Measurements from ENCODE around the gene TRPC4. TPM values are rescaled to one million over a fixed set of nuclear protein-coding genes. Genes with fewer than 3 reads are reported as not detected.

Gene TRPC4
- total RNA-seq, 2 experiments from 2014 or later, result not detected

DNA sequence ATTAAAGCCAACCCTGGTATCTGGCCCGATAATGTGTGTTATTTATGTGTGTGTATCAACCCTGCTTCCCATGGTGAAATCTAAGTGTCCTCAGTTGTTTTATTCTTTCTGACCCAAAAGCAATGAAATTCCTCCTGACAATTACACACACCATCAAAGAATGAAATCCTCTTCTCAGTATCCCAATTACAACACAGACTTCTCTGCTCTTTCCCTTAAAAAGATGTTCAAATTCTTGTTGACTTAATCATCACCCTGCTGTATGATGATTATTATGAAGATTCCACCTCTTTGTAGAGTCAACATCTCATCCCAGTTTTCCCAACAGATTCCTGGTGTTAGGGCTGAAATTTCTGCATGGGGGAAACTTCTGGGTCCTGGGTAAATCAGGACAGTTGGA is 8.9 kb upstream of the TRPC4 start:
- ChIA-PET POLR2A (no interaction called here), CTCF (interaction anchor here (0.7 kb wide), 1 partner anchor 1826 kb away, joined by 3 read pairs; no protein-coding TSS in a partner anchor)
- intact Hi-C loops (cut with micrococcal nuclease), result no loop called here
- ATAC-seq, result no peak
- no peaks in the 10 kb centered on the region for H3K36me3 Mint-ChIP-seq (ENCODE audit: low read depth)
- TF ChIP-seq, protein P1, sequence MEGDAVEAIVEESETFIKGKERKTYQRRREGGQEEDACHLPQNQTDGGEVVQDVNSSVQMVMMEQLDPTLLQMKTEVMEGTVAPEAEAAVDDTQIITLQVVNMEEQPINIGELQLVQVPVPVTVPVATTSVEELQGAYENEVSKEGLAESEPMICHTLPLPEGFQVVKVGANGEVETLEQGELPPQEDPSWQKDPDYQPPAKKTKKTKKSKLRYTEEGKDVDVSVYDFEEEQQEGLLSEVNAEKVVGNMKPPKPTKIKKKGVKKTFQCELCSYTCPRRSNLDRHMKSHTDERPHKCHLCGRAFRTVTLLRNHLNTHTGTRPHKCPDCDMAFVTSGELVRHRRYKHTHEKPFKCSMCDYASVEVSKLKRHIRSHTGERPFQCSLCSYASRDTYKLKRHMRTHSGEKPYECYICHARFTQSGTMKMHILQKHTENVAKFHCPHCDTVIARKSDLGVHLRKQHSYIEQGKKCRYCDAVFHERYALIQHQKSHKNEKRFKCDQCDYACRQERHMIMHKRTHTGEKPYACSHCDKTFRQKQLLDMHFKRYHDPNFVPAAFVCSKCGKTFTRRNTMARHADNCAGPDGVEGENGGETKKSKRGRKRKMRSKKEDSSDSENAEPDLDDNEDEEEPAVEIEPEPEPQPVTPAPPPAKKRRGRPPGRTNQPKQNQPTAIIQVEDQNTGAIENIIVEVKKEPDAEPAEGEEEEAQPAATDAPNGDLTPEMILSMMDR (IDR thresholded peaks at IDR 0.05), result no peak
- H3K4me1 Mint-ChIP-seq (ENCODE audit: low read depth), result no peaks in the 10 kb centered on the region
- H3K4me3 Mint-ChIP-seq, result no peak overlapping the region
- no peaks in the 10 kb centered on the region for H3K27me3 Mint-ChIP-seq
- H3K9me3 Mint-ChIP-seq, result no peaks in the 10 kb centered on the region
- H3K27ac Mint-ChIP-seq, result no peak overlapping the region
- DNase-seq, result no peak

DNA sequence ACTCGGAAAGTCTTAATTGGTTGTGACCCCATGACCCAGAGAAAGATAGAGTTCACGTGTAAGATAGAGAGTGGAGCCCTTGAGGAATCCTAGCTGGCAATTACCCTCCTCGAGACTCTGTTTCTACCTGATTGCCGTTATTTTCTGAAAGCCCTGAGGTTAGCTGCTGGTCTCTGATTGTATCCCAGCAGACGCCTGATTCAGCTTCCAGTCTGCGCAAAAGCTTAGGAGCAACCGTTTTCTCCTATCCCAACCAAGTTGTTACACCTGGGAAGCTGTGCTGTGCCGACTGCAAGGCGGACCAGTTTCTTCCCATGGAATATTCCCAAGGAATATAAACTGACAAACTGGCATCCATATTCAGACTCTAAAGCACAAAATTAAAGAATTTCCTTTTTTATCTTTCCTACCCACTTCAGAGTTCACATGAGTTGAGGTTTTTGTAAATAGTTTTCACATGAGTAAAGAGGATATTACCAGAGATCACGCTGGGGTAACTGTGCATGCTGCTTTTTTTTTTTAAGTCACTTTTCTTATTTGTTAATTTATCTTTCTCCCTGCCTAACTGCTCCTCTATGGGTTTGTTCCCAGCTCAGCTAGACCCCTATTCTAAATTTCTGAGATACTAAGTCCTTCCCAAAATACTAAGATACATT is 1.5 kb upstream of the TRPC4 start:
- Mint-ChIP-seq H3K27ac (no peak overlapping the region), H3K4me3 (no peak overlapping the region), H3K9me3 (no peaks in the 10 kb centered on the region), H3K36me3 (ENCODE audit: low read depth) (no peaks in the 10 kb centered on the region), H3K4me1 (ENCODE audit: low read depth) (no peaks in the 10 kb centered on the region), H3K27me3 (peaks cover 21% of the 10 kb centered on the region)
- CTCF ChIA-PET, result no interaction called here
- ATAC-seq (no peak), DNase-seq (no peak)
- POLR2A ChIA-PET, result no interaction called here
- TF ChIP-seq, protein P1 (IDR thresholded peaks at IDR 0.05), result no peak
- intact Hi-C loops (cut with micrococcal nuclease), result no loop called here

DNA sequence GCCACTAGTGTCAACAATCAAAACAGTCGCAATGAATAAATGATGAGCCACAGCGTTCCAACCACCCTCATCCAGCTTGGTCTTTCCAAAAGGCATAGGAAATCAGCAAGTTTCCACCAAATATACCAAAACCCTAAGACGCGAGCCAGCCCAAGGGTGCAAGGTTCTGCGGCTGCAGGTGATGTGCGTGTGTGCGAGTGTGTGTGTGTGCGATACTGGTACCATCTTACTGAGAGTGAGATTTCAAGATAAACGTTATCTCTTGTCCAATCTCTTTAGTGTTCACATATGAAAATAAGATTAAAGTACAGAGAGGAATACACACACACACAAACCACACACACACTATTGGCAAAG is 895 bp upstream of the TRPC4 start:
- Mint-ChIP-seq H3K9me3 (no peaks in the 10 kb centered on the region), H3K27ac (no peak overlapping the region), H3K4me3 (no peak overlapping the region), H3K4me1 (ENCODE audit: low read depth) (no peaks in the 10 kb centered on the region), H3K36me3 (ENCODE audit: low read depth) (no peaks in the 10 kb centered on the region), H3K27me3 (peaks cover 21% of the 10 kb centered on the region)
- DNase-seq (no peak), ATAC-seq (no peak)
- TF ChIP-seq, protein P1 (IDR thresholded peaks at IDR 0.05), result no peak
- CTCF ChIA-PET, result no interaction called here
- intact Hi-C loops (cut with micrococcal nuclease), result no loop called here
- POLR2A ChIA-PET, result no interaction called here

GRCh38 chr13:37869506-37869755 is 141 bp downstream of the TRPC4 start:
- ChIA-PET POLR2A (interaction anchor here (0.6 kb wide), 2 partner anchors 12 to 25 kb away, joined by 3 read pairs; no protein-coding TSS in a partner anchor), CTCF (interaction anchor here (0.9 kb wide), 1 partner anchor 755 kb away, joined by 3 read pairs; no protein-coding TSS in a partner anchor)
- DNase-seq (no peak), ATAC-seq (no peak)
- intact Hi-C loops (cut with micrococcal nuclease), result no loop called here
- H3K27ac Mint-ChIP-seq, result no peak overlapping the region
- H3K9me3 Mint-ChIP-seq, result no peaks in the 10 kb centered on the region
- H3K4me3 Mint-ChIP-seq, result no peak overlapping the region
- no peaks in the 10 kb centered on the region for H3K36me3 Mint-ChIP-seq (ENCODE audit: low read depth)
- H3K27me3 Mint-ChIP-seq, result peaks cover 21% of the 10 kb centered on the region
- TF ChIP-seq, protein P1 (IDR thresholded peaks at IDR 0.05), result no peak
- H3K4me1 Mint-ChIP-seq (ENCODE audit: low read depth), result no peaks in the 10 kb centered on the region

DNA sequence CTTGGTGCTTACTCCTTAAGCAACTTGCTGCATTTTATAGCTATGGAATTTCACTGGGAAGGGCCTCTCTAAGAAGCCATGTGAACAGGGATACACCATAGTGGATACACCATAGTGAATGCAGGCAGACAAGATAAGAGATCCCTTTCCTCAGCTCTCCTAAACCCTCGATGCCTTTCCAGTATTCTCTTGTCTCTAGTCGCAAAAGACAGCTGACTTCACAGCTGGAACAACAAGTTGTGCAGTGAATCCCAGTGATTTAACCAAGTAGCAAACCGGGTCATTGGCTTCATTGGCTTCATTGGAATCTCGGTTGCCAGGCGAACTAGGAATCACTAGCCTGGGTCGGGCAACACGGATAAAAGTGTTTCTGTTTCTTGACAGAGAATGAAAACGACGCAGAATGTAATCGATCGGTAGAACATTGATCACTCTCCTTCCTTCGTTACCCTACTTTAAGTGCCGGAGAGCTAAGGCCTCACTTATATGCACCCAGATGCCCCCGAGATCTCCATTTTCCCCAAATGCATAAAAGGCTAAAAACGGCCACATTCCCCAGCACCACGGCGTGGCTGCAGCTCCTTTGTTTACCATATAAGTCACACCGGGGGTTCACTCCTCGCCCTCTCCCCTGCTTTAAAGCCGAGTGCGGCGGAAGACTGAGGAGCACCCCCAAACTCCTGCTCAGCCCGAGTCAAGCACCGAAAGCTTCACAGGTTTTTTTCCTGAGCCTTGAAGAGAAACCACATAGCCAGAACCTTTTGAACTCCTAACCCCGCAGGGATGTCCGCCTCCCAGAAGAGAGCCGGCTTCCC is 674 bp downstream of the TRPC4 start:
- TF ChIP-seq, protein P1 (IDR thresholded peaks at IDR 0.05), result no peak
- Mint-ChIP-seq H3K27ac (no peak overlapping the region), H3K36me3 (ENCODE audit: low read depth) (no peaks in the 10 kb centered on the region), H3K4me1 (ENCODE audit: low read depth) (no peaks in the 10 kb centered on the region), H3K9me3 (no peaks in the 10 kb centered on the region), H3K4me3 (no peak overlapping the region), H3K27me3 (peaks cover 21% of the 10 kb centered on the region)
- ChIA-PET CTCF (interaction anchor here (0.9 kb wide), 1 partner anchor 754 kb away, joined by 3 read pairs; no protein-coding TSS in a partner anchor), POLR2A (interaction anchor here (0.6 kb wide), 3 partner anchors 12 to 58 kb away, joined by 3 read pairs; no protein-coding TSS in a partner anchor)
- DNase-seq, result no peak
- intact Hi-C loops (cut with micrococcal nuclease), result no loop called here
- no peak for ATAC-seq
